Body of pancreas (tissue), 4 donors: ENCODE data around the gene POLR2I.
A peak's percentile ranks its signal among the peaks of the same experiment; 100 is the strongest.

Experiments used
- CTCF ChIP-seq, 7 experiments: fragments of 450-650 bp in 4 of 7; fragments of 200-600 bp in 3 of 7; sonication (generic) in 3 of 7; IDR thresholded peaks; one replicate each; pipeline ENCODE4 v1.5.1; 2016 to 2019; ENCODE audit warnings: antibody characterized with exemption in 7 of 7
- POLR2A ChIP-seq, 3 donors: fragments of 450-650 bp; IDR thresholded peaks; one replicate each; pipeline ENCODE4 v1.6.1; 2016; ENCODE audit warnings: antibody characterized with exemption in 3 of 3, mild to moderate bottlenecking in 2 of 3

GRCh38 chr19:36152352-36153091, 37.8 kb upstream of the POLR2I start, which contains the start of gene COX7A1:
- TF ChIP-seq CTCF (IDR thresholded peaks at IDR 0.05) (no peak), POLR2A (IDR thresholded peaks at IDR 0.05) (peak; percentile 25 to 43 (median 27))
